HepG2 (cell line): Measurements from ENCODE around the gene CDK15. TPM values are rescaled to one million over a fixed set of nuclear protein-coding genes. Genes with fewer than 3 reads are reported as not detected.

Experiments
- ATAC-seq: fragments of 200-7000 bp; cut with Tn5 transposase; 3 replicates; pipeline ENCODE4 v1.9.1; 2020; ENCODE audit warnings: mild to moderate bottlenecking, moderate library complexity
- BruUV-seq: library from RNA; stranded (reverse); fragments of 400-500 nt; replicated peaks from 2 replicates; lab custom pipeline; 2021; lab: Mats Ljungman, UMichigan
- CTCF ChIA-PET: fragments of 300-600 bp; formaldehyde crosslinking; extraction: SDS; loops from one replicate; lab custom pipeline; 2021; ENCODE audit warnings: low total read pairs, inconsistent platforms, low intra/inter-chr PET ratio; lab: Yijun Ruan, JAX
- POLR2A ChIA-PET: fragments of 350-600 bp; sonication (Branson Sonifier 250); formaldehyde crosslinking; loops from one replicate; lab custom pipeline; 2020; ENCODE audit warnings: antibody characterized with exemption, inconsistent platforms; lab: Yijun Ruan, JAX
- DNase-seq: peaks from one replicate; pipeline ENCODE4 v3.0.0-alpha.2; 2015; ENCODE audit warnings: low spot score
- FAIRE-seq: peaks from 3 replicates; lab custom pipeline; 2011; peaks lifted over from hg19 to GRCh38; lab: Jason Lieb, UNC
- H2AFZ ChIP-seq: one replicate; pipeline ENCODE4 v1.6.1; 2011; ENCODE audit warnings: low read length, inconsistent platforms
- H3K27ac ChIP-seq: fragments of 300-600 bp; 3 replicates; pipeline ENCODE4 v1.8.0; 2011; ENCODE audit warnings: mixed run types, mild to moderate bottlenecking, mixed read lengths, low read length, inconsistent platforms; ENCODE audit not compliant: insufficient read depth; ENCODE audit errors: extremely low read length
- H3K27me3 ChIP-seq, 2 experiments: fragments of 200-600 bp in 1 of 2; 2 replicates in 1 of 2; 3 replicates in 1 of 2; pipeline versions ENCODE4 v1.6.0 to v1.8.0; 2011; ENCODE audit warnings: low read length in 2 of 2, mild to moderate bottlenecking in 2 of 2, moderate library complexity in 2 of 2, inconsistent platforms in 1 of 2; ENCODE audit not compliant: insufficient read depth in 2 of 2, control insufficient read depth in 1 of 2
- H3K36me3 ChIP-seq, 2 experiments: fragments of 200-600 bp in 1 of 2; replicated peaks in 1 of 2; 2 replicates in 1 of 2; 3 replicates in 1 of 2; pipeline versions ENCODE4 v1.5.1 to v1.8.0; 2011; ENCODE audit warnings: low read length in 2 of 2, inconsistent platforms in 1 of 2; ENCODE audit not compliant: insufficient read depth in 2 of 2, control insufficient read depth in 1 of 2
- H3K4me1 ChIP-seq: 2 replicates; pipeline ENCODE4 v1.5.1; 2012; ENCODE audit warnings: low read length, inconsistent platforms; ENCODE audit not compliant: insufficient read depth
- H3K4me2 ChIP-seq: 2 replicates; pipeline ENCODE4 v1.6.0; 2011; ENCODE audit warnings: low read depth, low read length, inconsistent platforms
- H3K4me3 ChIP-seq, 3 experiments: fragments of 200-600 bp in 1 of 3; sonication (generic), shearing (Covaris generic) in 1 of 3; replicated peaks in 1 of 3; 2 replicates each; pipeline ENCODE4 v1.5.1; 2011 to 2016; ENCODE audit warnings: low read length in 3 of 3, inconsistent platforms in 2 of 3, low read depth in 2 of 3, mild to moderate bottlenecking in 2 of 3, control low read depth in 1 of 3, mixed read lengths in 1 of 3; ENCODE audit not compliant: insufficient read depth in 1 of 3
- H3K79me2 ChIP-seq: one replicate; pipeline ENCODE4 v1.6.1; 2011; ENCODE audit warnings: low read length, inconsistent platforms; ENCODE audit not compliant: insufficient read depth
- H3K9ac ChIP-seq: 2 replicates; pipeline ENCODE4 v1.6.0; 2011; ENCODE audit warnings: mild to moderate bottlenecking, low read depth, low read length, inconsistent platforms; ENCODE audit not compliant: insufficient read depth
- H3K9me3 ChIP-seq: 2 replicates; pipeline ENCODE4 v1.5.1; 2012; ENCODE audit warnings: mild to moderate bottlenecking, low read length
- H4K20me1 ChIP-seq: 2 replicates; pipeline ENCODE4 v1.6.0; 2011; ENCODE audit warnings: inconsistent platforms, mild to moderate bottlenecking, low read length, moderate library complexity; ENCODE audit not compliant: insufficient read depth
- BHLHE40 ChIP-seq: IDR thresholded peaks from 2 replicates; pipeline ENCODE4 v1.6.1; 2011; ENCODE audit warnings: low read length, improper control_type of control experiment
- DR1 ChIP-seq: sonication (generic); formaldehyde crosslinking; IDR thresholded peaks from 2 replicates; pipeline ENCODE4 v1.8.0; 2021; ENCODE audit warnings: mild to moderate bottlenecking, missing genetic modification reagents, inconsistent platforms
- KDM5B ChIP-seq: sonication (generic); formaldehyde crosslinking; IDR thresholded peaks from 2 replicates; pipeline ENCODE4 v1.4.0; 2020; ENCODE audit warnings: missing genetic modification reagents, mild to moderate bottlenecking, borderline replicate concordance
- MAX ChIP-seq: IDR thresholded peaks from 2 replicates; pipeline ENCODE4 v1.6.1; 2012; ENCODE audit warnings: inconsistent platforms
- PHF21A ChIP-seq: sonication (generic); formaldehyde crosslinking; IDR thresholded peaks from 2 replicates; pipeline ENCODE4 v1.5.0; 2020; ENCODE audit warnings: mild to moderate bottlenecking, missing genetic modification reagents
- SSRP1 ChIP-seq: IDR thresholded peaks from 2 replicates; pipeline ENCODE4 v1.6.1; 2016; ENCODE audit warnings: control low read depth
- ZNF503 ChIP-seq: sonication (generic); formaldehyde crosslinking; IDR thresholded peaks from 2 replicates; pipeline ENCODE4 v1.4.0; 2020; ENCODE audit warnings: missing genetic modification reagents
- WGBS: methylation state at CpG from one replicate; pipeline ENCODE4 v1.1.6; 2017; ENCODE audit warnings: low lambda C conversion rate; 5-methylcytosine and 5-hydroxymethylcytosine counted together
- in situ Hi-C: cut with HindIII; loops from 2 replicates; pipeline ENCODE4 v1.10.0; 2017; ENCODE audit warnings: low pct_unique_long_range_greater_than_20kb; ENCODE audit not compliant: extremely low pct_ligation_motif_present
- intact Hi-C: fragments of 100-400 bp; cut with micrococcal nuclease; formaldehyde crosslinking; loops from one replicate; pipeline ENCODE4 v1.10.0; 2022; ENCODE audit not compliant: unreplicated experiment
- polyA plus RNA-seq, 8 experiments: library from polyadenylated mRNA; depleted of rRNA in 3 of 8; stranded (reverse) in 7 of 8; unstranded in 1 of 8; fragments of >200 nt; fragmentation: Illumina TruSeq in 4 of 8; extraction: Trizol in 4 of 8; gene quantifications; 2 replicates each; pipeline versions ENCODE4 v1.2.1 to v1.2.3, GENCODE V29; 2011 to 2016; ENCODE audit warnings: low read depth in 4 of 8, missing spikeins in 1 of 8, mixed read lengths in 1 of 8; ENCODE audit not compliant: insufficient read depth in 1 of 8
- total RNA-seq, 5 experiments: library from RNA; depleted of rRNA; stranded (reverse); fragments of >200 nt; fragmentation: Illumina TruSeq; extraction: Trizol; gene quantifications; 2 replicates each; pipeline ENCODE4 v1.2.3, GENCODE V29; 2016; ENCODE audit warnings: low read depth in 1 of 5

The CDK15 gene
- total and polyA plus RNA-seq, 2 of the 13 experiments (the other 11 are each of a cell fraction or from before 2014, with no cell fraction given), result not detected

- TF ChIP-seq DR1, result 0 out of 2 replicates have a peak, but pooled peaks have one; percentile 6
- 0 out of 2 replicates have a peak, but pooled peaks have one; percentile 14 for TF ChIP-seq PHF21A (CRISPR knock-in tag)
- TF ChIP-seq BHLHE40, result no peak
- no peak for TF ChIP-seq SSRP1 (CRISPR knock-in tag)
- no peak for TF ChIP-seq MAX
- no peak for TF ChIP-seq ZNF503 (CRISPR knock-in tag)
- no peak for TF ChIP-seq KDM5B (CRISPR knock-in tag)
- TF ChIP-seq, all 625 proteins: peak for 2
- Histone ChIP-seq H3K9ac (no peak overlapping the region), H3K4me2 (peak overlapping the region; percentile 49), H3K36me3 (no peaks in the 10 kb centered on the region), H2AFZ (no peak overlapping the region), H3K27ac (no peak overlapping the region), H4K20me1 (no peaks in the 10 kb centered on the region), H3K4me1 (peaks cover 15% of the 10 kb centered on the region), H3K4me3 (no peak overlapping the region), H3K79me2 (no peaks in the 10 kb centered on the region), H3K9me3 (peaks cover 8% of the 10 kb centered on the region; the same call in 1 of the 2 replicates), H3K27me3 (peaks cover 0 to 6% of the 10 kb centered on the region in 2 experiments; a peak in 1 of 5 replicates)
- in situ Hi-C loops (no loop called here), intact Hi-C loops (no loop called here)
- ChIA-PET CTCF (no interaction called here), POLR2A (no interaction called here)
- ATAC-seq (no peak), FAIRE-seq (no peak), DNase-seq (no peak)
- no TSS peak for BruUV-seq
- WGBS, result 92% methylated on average over 4 of the region's 4 CpGs
Observed at GRCh38 chr2:201937343-201937742, 131.0 kb downstream of the CDK15 start.
